Cardiac fibroblast (primary cell): ENCODE measurements around the gene STK32B.

Experiments
- DNase-seq, 2 donors: peaks; one replicate each; pipeline versions ENCODE4 v3.0.0 to v3.0.0-alpha.2; 2010; ENCODE audit warnings: low read depth in 2 of 2
- H3K4me3 ChIP-seq, 2 donors: replicated peaks in 1 of 2; 1 replicate in 1 of 2; 2 replicates in 1 of 2; pipeline ENCODE4 v1.5.1; 2011; ENCODE audit warnings: low read depth in 2 of 2, low read length in 2 of 2, mild to moderate bottlenecking in 2 of 2, moderate library complexity in 1 of 2
- TF ChIP-seq, protein P1 (sequence below): IDR thresholded peaks from one replicate; pipeline ENCODE4 v1.5.1; 2011; ENCODE audit warnings: low read depth, mild to moderate bottlenecking, low read length, inconsistent platforms

The STK32B gene

DNA sequence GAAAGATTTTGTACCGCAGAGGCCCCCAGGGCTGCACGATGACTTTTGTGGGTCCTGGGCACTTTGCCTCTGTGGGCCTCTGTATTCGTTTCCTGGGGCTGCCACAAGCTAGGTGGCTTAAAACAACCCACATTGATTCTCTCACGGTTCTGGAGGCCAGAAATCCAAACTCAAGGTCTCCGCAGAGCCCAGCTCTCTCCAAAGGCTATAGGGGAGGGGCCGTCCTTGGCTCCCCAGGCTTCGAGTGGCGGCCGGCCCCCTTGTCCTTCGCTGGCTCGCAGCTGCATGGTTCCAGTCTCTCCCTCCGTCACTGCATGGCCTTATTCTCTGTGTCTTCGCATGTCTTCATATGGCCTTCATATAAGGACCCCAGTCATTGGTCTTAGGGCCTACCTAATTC, 415.8 kb downstream of the STK32B start:
- H3K4me3 ChIP-seq: no peak overlapping the region
- DNase-seq: no peak
- TF ChIP-seq, protein P1, sequence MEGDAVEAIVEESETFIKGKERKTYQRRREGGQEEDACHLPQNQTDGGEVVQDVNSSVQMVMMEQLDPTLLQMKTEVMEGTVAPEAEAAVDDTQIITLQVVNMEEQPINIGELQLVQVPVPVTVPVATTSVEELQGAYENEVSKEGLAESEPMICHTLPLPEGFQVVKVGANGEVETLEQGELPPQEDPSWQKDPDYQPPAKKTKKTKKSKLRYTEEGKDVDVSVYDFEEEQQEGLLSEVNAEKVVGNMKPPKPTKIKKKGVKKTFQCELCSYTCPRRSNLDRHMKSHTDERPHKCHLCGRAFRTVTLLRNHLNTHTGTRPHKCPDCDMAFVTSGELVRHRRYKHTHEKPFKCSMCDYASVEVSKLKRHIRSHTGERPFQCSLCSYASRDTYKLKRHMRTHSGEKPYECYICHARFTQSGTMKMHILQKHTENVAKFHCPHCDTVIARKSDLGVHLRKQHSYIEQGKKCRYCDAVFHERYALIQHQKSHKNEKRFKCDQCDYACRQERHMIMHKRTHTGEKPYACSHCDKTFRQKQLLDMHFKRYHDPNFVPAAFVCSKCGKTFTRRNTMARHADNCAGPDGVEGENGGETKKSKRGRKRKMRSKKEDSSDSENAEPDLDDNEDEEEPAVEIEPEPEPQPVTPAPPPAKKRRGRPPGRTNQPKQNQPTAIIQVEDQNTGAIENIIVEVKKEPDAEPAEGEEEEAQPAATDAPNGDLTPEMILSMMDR: no peak

DNA sequence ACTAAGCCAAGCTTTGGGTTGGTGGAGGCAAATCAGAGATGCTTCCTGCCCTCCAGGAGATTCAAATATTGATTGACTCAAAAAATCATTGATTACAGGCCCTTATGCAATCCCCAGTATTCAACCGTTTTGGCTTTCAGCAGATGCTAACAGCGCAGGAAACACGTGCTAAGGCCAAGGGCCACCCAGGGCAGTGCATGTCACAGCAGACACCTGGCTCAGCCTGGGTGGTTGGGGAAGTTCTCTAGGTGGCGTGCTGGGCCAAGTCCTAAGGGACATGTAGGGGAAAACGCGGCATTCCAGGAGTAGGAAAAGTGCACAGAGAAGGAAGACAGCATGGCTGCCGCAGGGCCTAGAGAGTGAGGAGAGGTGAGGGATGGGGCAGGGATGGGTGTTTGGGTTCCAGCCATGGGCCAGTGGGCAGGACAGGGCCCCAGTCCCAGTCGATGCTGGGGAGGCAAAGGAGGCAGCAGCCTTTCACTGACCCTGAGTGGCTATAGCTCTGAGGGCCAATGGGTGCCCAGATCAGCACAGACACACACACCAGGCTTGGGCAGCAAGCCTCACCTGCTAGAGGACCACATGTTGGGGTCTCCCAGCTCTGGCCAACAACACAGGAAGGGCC, 418.0 kb downstream of the STK32B start:
- DNase-seq: no peak
- TF ChIP-seq, protein P1: no peak

DNA sequence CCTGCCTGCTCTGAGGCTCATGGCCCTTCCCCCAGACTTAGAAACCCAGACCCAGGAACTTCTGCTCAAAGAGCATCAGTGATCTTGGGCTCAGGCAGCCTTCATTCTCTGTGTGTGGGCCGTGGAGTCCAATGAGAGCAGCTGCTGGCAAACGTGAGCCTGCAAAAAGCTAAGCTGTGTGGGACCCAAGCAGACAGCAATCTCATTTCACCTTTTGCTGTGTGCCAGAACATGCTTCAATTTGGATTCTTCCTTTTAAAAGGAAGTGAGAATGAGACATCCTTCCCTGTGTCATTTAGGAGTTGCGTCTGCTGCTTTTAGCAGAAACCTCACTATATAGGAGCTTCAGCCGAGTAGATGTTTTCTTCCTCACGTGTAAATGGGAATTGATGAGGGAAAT, 418.6 kb downstream of the STK32B start:
- TF ChIP-seq, protein P1: no peak
- H3K4me3 ChIP-seq: no peak overlapping the region
- DNase-seq: no peak

More for the DNA sequence above, 418.0 kb downstream of the STK32B start:
- H3K4me3 ChIP-seq: no peak overlapping the region

DNA sequence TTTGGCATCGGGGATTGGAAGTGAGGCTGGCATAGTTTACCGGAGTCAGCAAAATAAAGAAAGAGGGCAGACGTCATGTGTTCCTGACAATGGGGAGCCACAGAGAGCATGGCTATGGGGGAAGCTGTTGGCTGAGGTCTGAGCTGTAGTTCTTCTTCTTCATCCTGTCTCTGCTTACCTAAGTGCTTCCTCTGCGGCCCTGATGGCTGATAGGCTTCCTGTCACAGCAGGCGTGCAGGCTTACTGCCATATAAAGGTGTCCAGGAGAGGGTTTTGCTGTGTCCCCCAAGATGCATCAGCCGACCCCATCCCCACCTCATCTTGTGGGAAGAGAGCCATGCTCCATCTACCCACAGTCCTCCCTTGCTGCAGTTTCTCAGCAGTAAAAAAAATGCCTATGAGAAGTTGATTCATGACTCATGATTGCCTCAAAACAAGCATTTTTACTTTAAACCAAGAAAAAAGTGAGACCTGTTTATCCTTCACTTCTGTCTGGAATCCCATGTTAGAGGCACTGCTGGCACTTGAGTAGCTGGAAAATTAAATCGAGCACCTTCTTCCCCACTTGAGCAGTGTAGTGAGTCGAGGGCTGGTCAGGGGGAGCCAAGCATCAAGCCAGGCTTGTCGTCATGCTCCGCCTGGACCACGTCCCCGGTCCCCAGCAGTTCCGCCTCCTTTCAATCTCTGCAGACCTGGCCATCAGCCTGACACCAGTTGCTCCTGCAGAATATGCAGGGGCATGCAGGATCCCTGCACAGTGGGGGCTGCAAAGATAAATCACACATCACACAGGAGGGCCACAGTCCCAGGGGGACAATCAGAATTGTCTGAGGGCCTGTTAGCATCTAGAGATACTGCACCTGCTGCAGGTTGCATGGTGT, 419.3 kb downstream of the STK32B start:
- TF ChIP-seq, protein P1: no peak
- no peak for DNase-seq
- no peak overlapping the region for H3K4me3 ChIP-seq

DNA sequence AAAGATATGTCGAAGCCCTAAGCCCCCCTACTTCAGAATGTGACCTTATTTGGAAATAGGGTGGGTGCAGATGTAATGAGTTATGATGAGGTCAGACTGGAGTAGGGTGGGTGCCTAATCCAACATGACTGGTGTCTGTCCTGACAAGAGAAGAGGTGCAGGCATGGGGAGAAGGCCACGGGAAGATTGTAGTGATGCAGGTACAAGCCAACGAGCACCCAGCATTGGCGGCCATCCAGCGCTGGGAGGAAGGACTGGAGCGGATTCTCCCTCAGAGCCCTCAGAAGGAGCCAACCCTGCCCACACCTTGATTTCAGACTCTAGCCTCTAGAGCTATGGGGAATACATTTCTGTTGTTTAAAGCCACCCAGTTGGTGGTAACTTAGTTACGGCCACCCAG, 419.9 kb downstream of the STK32B start:
- H3K4me3 ChIP-seq: no peak overlapping the region
- DNase-seq: no peak
- TF ChIP-seq, protein P1: no peak

GRCh38 chr4:5471691-5472090, 420.4 kb downstream of the STK32B start:
- no peak for DNase-seq
- H3K4me3 ChIP-seq: no peak overlapping the region
- TF ChIP-seq, protein P1: no peak
